NCI-H146 (cell line): ENCODE data around the gene TBX10.
"Not testable (repeated sequence)": the region's sequence is repeated elsewhere in the genome, so short reads cannot be mapped to it uniquely, and the experiment has no call there.

Source experiments
- DNase-seq: peaks from one replicate; lab custom pipeline; 2025; lab: John Stamatoyannopoulos, UW

TBX10 gene

GRCh38 chr11:67645521-67646461 lies 6.2 kb upstream of the TBX10 start:
- no peak for DNase-seq

DNA sequence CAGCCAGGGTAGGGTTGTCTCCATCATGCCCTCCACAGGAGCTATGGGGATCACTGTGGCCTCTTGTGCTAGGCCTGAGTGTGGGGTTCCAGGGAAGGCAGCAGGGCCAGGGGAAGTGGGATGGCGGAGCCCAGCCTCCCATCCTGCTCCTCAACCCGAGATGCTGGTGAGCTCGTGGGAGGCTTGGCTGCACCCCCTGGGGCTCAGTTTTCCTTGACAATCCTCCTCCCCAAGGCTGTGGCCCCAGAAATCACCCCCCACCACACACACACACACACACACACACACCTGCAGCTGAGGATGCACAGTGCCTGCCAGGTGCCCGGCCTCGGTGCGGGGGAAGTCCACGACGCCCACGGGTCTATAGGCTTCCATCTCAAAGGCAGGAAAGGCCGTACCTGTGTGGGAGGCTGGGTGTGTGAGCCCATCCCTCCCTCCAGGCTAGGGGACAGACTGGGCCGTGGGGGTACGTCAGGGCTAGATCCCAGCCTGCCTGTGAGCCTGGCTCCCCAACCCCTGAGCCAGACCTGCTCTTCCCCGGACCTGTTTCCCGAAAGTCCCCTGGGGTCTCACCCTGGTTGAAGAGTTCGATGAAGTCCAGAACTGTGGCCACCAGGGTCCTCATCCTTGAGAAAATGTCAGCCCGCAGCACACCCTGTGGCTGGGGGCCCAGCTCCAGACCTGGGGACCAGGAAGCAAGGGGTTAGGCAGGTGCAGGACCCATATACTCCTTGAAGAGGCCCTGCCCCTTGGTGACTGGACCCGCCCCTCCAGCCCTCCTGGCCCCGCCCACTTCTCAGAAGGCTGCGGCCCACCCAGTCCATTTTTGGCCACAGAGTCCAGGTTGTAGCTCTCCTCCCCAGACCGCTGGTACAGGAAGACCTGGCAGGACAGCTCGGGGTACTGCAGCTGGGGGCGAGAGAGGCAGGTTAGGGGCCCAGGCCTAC lies 5.2 kb upstream of the TBX10 start:
- no peak for DNase-seq

- no peak for DNase-seq
Measured at GRCh38 chr11:67644042-67644441, 4.5 kb upstream of the TBX10 start.

- DNase-seq = no peak
Measured at GRCh38 chr11:67642173-67643120, 2.9 kb upstream of the TBX10 start.

DNA sequence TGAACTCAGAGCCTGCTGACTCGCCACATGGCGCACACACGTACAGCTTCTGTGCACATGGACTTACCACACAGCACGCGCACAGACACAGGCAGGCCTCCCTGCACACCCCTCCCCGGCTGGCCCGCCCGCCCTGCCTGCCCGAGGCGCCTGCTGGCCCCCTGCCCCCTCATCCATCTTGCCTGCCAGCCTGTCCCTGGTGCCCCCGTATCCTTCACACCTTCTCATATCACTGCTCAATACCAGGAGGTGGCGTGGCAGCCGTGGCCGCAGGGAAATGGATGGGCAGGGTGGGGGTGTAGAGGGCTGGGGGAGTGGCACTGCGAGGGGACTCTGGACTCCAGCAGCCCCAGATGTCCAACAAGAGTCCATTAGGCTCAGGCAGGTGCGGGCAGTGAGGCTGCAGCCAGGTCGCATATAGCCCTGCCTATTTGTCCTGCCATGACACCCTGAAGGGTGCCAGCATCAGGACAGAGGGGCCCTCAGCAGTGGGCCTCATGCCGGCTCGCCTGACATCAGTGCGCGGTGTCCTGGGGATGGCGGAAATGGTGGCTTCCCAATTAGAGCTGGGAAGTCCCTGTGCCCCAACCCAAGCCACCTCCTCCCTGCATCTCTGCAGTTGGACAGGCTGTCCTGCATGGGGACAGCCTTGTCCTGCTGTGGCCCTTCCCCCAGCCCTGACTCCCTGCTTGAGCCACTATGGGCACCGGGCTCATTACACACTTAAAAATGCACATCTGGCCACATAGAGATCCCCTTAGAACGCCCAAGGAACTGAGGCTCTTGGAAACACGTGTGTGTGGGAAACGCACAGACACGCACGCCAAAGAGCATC lies 2.0 kb upstream of the TBX10 start:
- DNase-seq = no peak

- no peak for DNase-seq
Measured at GRCh38 chr11:67640758-67641337, 1.3 kb upstream of the TBX10 start.

- DNase-seq = peak; percentile 56
Measured at GRCh38 chr11:67640021-67640757, 626 bp upstream of the TBX10 start.

GRCh38 chr11:67638535-67639437 lies 777 bp downstream of the TBX10 start:
- DNase-seq = no peak

GRCh38 chr11:67637441-67637840 lies 2.1 kb downstream of the TBX10 start:
- not testable (repeated sequence) for DNase-seq

- DNase-seq = no peak
Measured at GRCh38 chr11:67636962-67637361, 2.6 kb downstream of the TBX10 start.

GRCh38 chr11:67635231-67635521 lies 4.4 kb downstream of the TBX10 start:
- DNase-seq = no peak

- peak; percentile 69 for DNase-seq
Measured at GRCh38 chr11:67634366-67635230, 5.0 kb downstream of the TBX10 start.

- DNase-seq = no peak
Measured at GRCh38 chr11:67633758-67634365, 5.7 kb downstream of the TBX10 start.

- no peak for DNase-seq
Measured at GRCh38 chr11:67632982-67633755, 6.4 kb downstream of the TBX10 start.

DNA sequence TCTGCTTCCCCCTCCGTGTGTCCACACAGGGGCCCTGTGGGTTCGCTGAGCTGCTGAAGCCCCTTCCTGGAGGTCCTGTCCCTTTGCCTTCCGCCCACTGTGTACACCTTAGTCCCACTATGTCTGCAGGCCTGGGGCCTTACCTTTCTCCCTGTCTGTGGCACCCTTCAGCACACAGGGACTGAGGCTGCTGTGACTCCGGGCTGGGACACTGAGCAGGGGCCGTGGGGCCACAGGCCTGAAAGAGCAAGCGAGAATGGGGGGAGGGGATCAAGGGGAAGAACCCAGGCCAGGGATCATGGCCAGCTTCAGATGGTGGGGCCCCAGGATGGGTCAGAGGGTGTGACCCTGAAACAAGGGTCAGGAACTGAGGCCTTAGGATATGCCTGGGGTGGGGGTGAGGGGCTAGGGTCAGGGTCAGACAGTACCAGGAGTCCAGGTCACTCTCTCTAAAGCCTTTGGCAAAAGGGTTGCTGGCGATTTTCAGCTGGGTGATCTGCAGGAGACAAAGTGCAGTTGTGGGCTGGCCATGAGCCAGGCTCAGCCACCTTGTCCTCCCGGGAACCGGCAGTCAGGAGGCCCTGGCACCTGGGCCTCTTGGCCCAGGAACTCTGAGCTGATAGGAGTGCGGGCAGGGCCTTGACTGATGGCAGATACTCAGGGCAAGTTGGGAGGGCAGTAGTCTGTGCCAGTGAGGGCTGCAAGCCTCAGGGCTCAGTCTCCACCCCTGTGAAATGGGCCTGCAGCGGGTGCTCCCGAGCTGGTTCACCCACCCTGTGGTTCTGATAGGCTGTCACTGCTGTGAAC lies 7.2 kb downstream of the TBX10 start:
- DNase-seq = no peak

- DNase-seq = no peak
Measured at GRCh38 chr11:67631853-67632174, 7.7 kb downstream of the TBX10 start.
